ENCODE measurements around the gene KNDC1.

KNDC1 gene

DNA sequence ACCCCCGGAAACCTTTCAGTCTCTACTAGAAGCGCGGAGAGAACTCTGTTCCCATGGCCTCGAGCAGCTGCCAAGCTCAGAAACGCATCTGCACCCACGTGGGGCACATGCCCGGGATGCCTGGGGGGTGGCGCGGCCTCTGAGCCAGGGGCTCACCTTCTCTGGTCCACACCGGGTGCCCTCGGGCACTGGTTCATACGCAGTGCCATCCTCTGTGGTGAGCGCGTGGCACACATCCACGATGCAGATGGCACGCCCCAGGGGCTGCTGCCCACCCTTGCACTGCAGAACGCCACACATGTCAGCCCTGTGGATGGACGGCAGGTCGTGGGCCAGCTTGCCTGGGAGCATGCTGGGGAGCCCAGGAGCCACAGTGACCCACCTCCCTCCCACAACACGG lies 110.2 kb downstream of the KNDC1 start:
- no peak overlapping the region for H4K91ac ChIP-seq (ENCODE audit: low read length)
- H3K14ac ChIP-seq (ENCODE audit: low read length in 2 of 2) = no peak overlapping the region
- H2BK15ac ChIP-seq (ENCODE audit: low read depth, poor library complexity, severe bottlenecking) = no peak overlapping the region
- H2BK5ac ChIP-seq (ENCODE audit: low read depth, low read length, poor library complexity, severe bottlenecking) = no peak overlapping the region
- no peak overlapping the region for H3K9ac ChIP-seq (ENCODE audit: low read length)
- no peak overlapping the region for H2BK12ac ChIP-seq (ENCODE audit: low read length in 2 of 2)
- H2AFZ ChIP-seq (ENCODE audit: low read depth, low read length) = no peak overlapping the region
- no peak overlapping the region for H3K27ac ChIP-seq (ENCODE audit: low read length, poor library complexity, severe bottlenecking)
- no peaks in the 10 kb centered on the region for H3K79me1 ChIP-seq (replicated peaks; ENCODE audit: low read length, poor library complexity, severe bottlenecking)
- H4K8ac ChIP-seq (ENCODE audit: low read length) = no peak overlapping the region
- H3K9me3 ChIP-seq (ENCODE audit: control insufficient read depth, low read length) = no peaks in the 10 kb centered on the region
- H3K4me3 ChIP-seq (ENCODE audit: insufficient read depth in 1 of 2, low read depth in 1 of 2, low read length in 2 of 2) = no peak overlapping the region
- DNase-seq = no peak
- peaks cover 0 to 8% of the 10 kb centered on the region in 2 experiments for H3K27me3 ChIP-seq (ENCODE audit: control insufficient read depth in 1 of 2, insufficient read depth in 1 of 2, low read length in 2 of 2)
- H3K4ac ChIP-seq (ENCODE audit: low read depth in 1 of 2, low read length in 2 of 2) = no peak overlapping the region
- H3K18ac ChIP-seq (ENCODE audit: low read depth in 1 of 2, low read length in 2 of 2) = no peak overlapping the region
- peaks cover 5% of the 10 kb centered on the region for H3K4me1 ChIP-seq (ENCODE audit: control insufficient read depth, insufficient read depth, low read depth, low read length)
- WGBS = 93% methylated on average over 20 of the region's 20 CpGs
- no peak overlapping the region for H2BK120ac ChIP-seq (ENCODE audit: low read depth, low read length)
- H3K36me3 ChIP-seq (ENCODE audit: control insufficient read depth in 1 of 2, insufficient read depth in 2 of 2, low read depth in 1 of 2, low read length in 2 of 2) = peaks cover 0 to 78% of the 10 kb centered on the region in 2 experiments
- no peak overlapping the region for H3K23ac ChIP-seq (ENCODE audit: low read length in 2 of 2)
- no peak overlapping the region for H3K4me2 ChIP-seq (ENCODE audit: low read length, poor library complexity, severe bottlenecking)
- no peak overlapping the region for H2AK5ac ChIP-seq (ENCODE audit: low read length, severe bottlenecking)

DNA sequence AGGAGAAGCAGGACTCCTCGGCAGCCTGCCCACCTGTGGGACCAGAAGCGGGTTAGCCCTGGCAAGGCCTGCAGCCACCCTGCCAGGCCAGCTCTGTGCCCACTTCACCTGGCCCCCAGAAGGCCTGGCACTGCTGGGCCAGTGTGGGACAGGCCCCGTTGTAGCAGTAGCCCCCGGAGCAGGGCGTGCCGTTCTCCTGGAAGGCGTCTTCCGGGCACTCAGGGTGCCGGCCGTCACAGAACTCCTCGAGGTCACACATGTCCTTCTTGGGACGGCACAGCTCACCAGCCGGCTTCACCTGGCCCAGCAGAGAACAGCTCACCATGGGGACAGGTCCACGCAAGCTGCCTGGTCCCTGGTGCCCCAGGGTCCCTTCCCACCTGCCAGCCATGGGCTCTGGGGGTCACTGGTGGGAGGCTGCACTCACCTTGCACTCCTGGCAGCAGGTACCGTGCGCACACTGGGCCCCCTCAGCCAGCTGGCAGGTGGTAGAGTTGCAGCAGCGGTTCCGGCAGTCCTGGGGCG lies 110.8 kb downstream of the KNDC1 start:
- Histone ChIP-seq H3K4me2 (ENCODE audit: low read length, poor library complexity, severe bottlenecking) (no peak overlapping the region), H2BK120ac (ENCODE audit: low read depth, low read length) (no peak overlapping the region), H2AFZ (ENCODE audit: low read depth, low read length) (no peak overlapping the region), H2BK5ac (ENCODE audit: low read depth, low read length, poor library complexity, severe bottlenecking) (no peak overlapping the region), H3K14ac (ENCODE audit: low read length in 2 of 2) (no peak overlapping the region), H2AK5ac (ENCODE audit: low read length, severe bottlenecking) (no peak overlapping the region), H3K4me1 (ENCODE audit: control insufficient read depth, insufficient read depth, low read depth, low read length) (peaks cover 10% of the 10 kb centered on the region), H3K9ac (ENCODE audit: low read length) (no peak overlapping the region), H2BK12ac (ENCODE audit: low read length in 2 of 2) (no peak overlapping the region), H3K23ac (ENCODE audit: low read length in 2 of 2) (no peak overlapping the region), H3K79me1 (replicated peaks; ENCODE audit: low read length, poor library complexity, severe bottlenecking) (no peaks in the 10 kb centered on the region), H3K27me3 (ENCODE audit: control insufficient read depth in 1 of 2, insufficient read depth in 1 of 2, low read length in 2 of 2) (peaks cover 0 to 14% of the 10 kb centered on the region in 2 experiments), H4K91ac (ENCODE audit: low read length) (peak overlapping the region; percentile 6), H3K36me3 (ENCODE audit: control insufficient read depth in 1 of 2, insufficient read depth in 2 of 2, low read depth in 1 of 2, low read length in 2 of 2) (peaks cover 0 to 78% of the 10 kb centered on the region in 2 experiments), H3K9me3 (ENCODE audit: control insufficient read depth, low read length) (no peaks in the 10 kb centered on the region), H2BK15ac (ENCODE audit: low read depth, poor library complexity, severe bottlenecking) (no peak overlapping the region), H4K8ac (ENCODE audit: low read length) (no peak overlapping the region), H3K4me3 (ENCODE audit: insufficient read depth in 1 of 2, low read depth in 1 of 2, low read length in 2 of 2) (no peak overlapping the region), H3K18ac (ENCODE audit: low read depth in 1 of 2, low read length in 2 of 2) (no peak overlapping the region), H3K27ac (ENCODE audit: low read length, poor library complexity, severe bottlenecking) (no peak overlapping the region), H3K4ac (ENCODE audit: low read depth in 1 of 2, low read length in 2 of 2) (no peak overlapping the region)
- DNase-seq = no peak
- WGBS = 97% methylated on average over 19 of the region's 19 CpGs

GRCh38 chr10:133271521-133272300 lies 111.7 kb downstream of the KNDC1 start:
- no peak overlapping the region for H2BK15ac ChIP-seq (ENCODE audit: low read depth, poor library complexity, severe bottlenecking)
- peaks cover 2% of the 10 kb centered on the region for H3K79me1 ChIP-seq (replicated peaks; ENCODE audit: low read length, poor library complexity, severe bottlenecking)
- no peak overlapping the region for H2BK5ac ChIP-seq (ENCODE audit: low read depth, low read length, poor library complexity, severe bottlenecking)
- no peak for DNase-seq
- H3K36me3 ChIP-seq (ENCODE audit: control insufficient read depth in 1 of 2, insufficient read depth in 2 of 2, low read depth in 1 of 2, low read length in 2 of 2) = peaks cover 0 to 71% of the 10 kb centered on the region in 2 experiments
- H3K9ac ChIP-seq (ENCODE audit: low read length) = no peak overlapping the region
- peaks cover 18% of the 10 kb centered on the region for H3K4me1 ChIP-seq (ENCODE audit: control insufficient read depth, insufficient read depth, low read depth, low read length)
- peaks cover 0 to 22% of the 10 kb centered on the region in 2 experiments for H3K27me3 ChIP-seq (ENCODE audit: control insufficient read depth in 1 of 2, insufficient read depth in 1 of 2, low read length in 2 of 2)
- 81% methylated on average over 34 of the region's 35 CpGs for WGBS
- no peaks in the 10 kb centered on the region for H3K9me3 ChIP-seq (ENCODE audit: control insufficient read depth, low read length)
- H3K4me2 ChIP-seq (ENCODE audit: low read length, poor library complexity, severe bottlenecking) = no peak overlapping the region
- no peak overlapping the region for H2BK12ac ChIP-seq (ENCODE audit: low read length in 2 of 2)
- no peak overlapping the region for H2AFZ ChIP-seq (ENCODE audit: low read depth, low read length)
- no peak overlapping the region for H3K18ac ChIP-seq (ENCODE audit: low read depth in 1 of 2, low read length in 2 of 2)
- no peak overlapping the region for H2BK120ac ChIP-seq (ENCODE audit: low read depth, low read length)
- H4K91ac ChIP-seq (ENCODE audit: low read length) = no peak overlapping the region
- no peak overlapping the region for H3K4ac ChIP-seq (ENCODE audit: low read depth in 1 of 2, low read length in 2 of 2)
- H4K8ac ChIP-seq (ENCODE audit: low read length) = no peak overlapping the region
- no peak overlapping the region for H2AK5ac ChIP-seq (ENCODE audit: low read length, severe bottlenecking)
- no peak overlapping the region for H3K23ac ChIP-seq (ENCODE audit: low read length in 2 of 2)
- no peak overlapping the region for H3K4me3 ChIP-seq (ENCODE audit: insufficient read depth in 1 of 2, low read depth in 1 of 2, low read length in 2 of 2)
- H3K14ac ChIP-seq (ENCODE audit: low read length in 2 of 2) = no peak overlapping the region
- H3K27ac ChIP-seq (ENCODE audit: low read length, poor library complexity, severe bottlenecking) = no peak overlapping the region

- Histone ChIP-seq H4K91ac (ENCODE audit: low read length) (no peak overlapping the region), H3K9ac (ENCODE audit: low read length) (no peak overlapping the region), H3K18ac (ENCODE audit: low read depth in 1 of 2, low read length in 2 of 2) (no peak overlapping the region), H3K4ac (ENCODE audit: low read depth in 1 of 2, low read length in 2 of 2) (no peak overlapping the region), H3K9me3 (ENCODE audit: control insufficient read depth, low read length) (no peaks in the 10 kb centered on the region), H2BK15ac (ENCODE audit: low read depth, poor library complexity, severe bottlenecking) (no peak overlapping the region), H3K4me3 (ENCODE audit: insufficient read depth in 1 of 2, low read depth in 1 of 2, low read length in 2 of 2) (no peak overlapping the region), H2AK5ac (ENCODE audit: low read length, severe bottlenecking) (no peak overlapping the region), H2BK120ac (ENCODE audit: low read depth, low read length) (no peak overlapping the region), H2BK12ac (ENCODE audit: low read length in 2 of 2) (no peak overlapping the region), H2BK5ac (ENCODE audit: low read depth, low read length, poor library complexity, severe bottlenecking) (no peak overlapping the region), H3K14ac (ENCODE audit: low read length in 2 of 2) (no peak overlapping the region), H3K79me1 (replicated peaks; ENCODE audit: low read length, poor library complexity, severe bottlenecking) (peaks cover 4% of the 10 kb centered on the region), H4K8ac (ENCODE audit: low read length) (no peak overlapping the region), H3K23ac (ENCODE audit: low read length in 2 of 2) (no peak overlapping the region), H3K27me3 (ENCODE audit: control insufficient read depth in 1 of 2, insufficient read depth in 1 of 2, low read length in 2 of 2) (peaks cover 0 to 26% of the 10 kb centered on the region in 2 experiments), H2AFZ (ENCODE audit: low read depth, low read length) (no peak overlapping the region), H3K27ac (ENCODE audit: low read length, poor library complexity, severe bottlenecking) (no peak overlapping the region), H3K4me2 (ENCODE audit: low read length, poor library complexity, severe bottlenecking) (no peak overlapping the region), H3K4me1 (ENCODE audit: control insufficient read depth, insufficient read depth, low read depth, low read length) (peaks cover 25% of the 10 kb centered on the region), H3K36me3 (ENCODE audit: control insufficient read depth in 1 of 2, insufficient read depth in 2 of 2, low read depth in 1 of 2, low read length in 2 of 2) (peaks cover 0 to 66% of the 10 kb centered on the region in 2 experiments)
- 83% methylated on average over 23 of the region's 29 CpGs for WGBS
- DNase-seq = no peak
Observed at GRCh38 chr10:133272301-133272963, 112.4 kb downstream of the KNDC1 start.
